HG03097 (cell line): ENCODE data around the gene TMEM273.

ENCODE experiments used
- ATAC-seq: cut with Tn5 transposase; IDR thresholded peaks from one replicate; pipeline ENCODE4 v1.9.1; 2021; ENCODE audit not compliant: unreplicated experiment, low FRiP score

TMEM273 gene

GRCh38 chr10:49177391-49178355 lies 10.5 kb downstream of the TMEM273 start:
- peak; percentile 71 for ATAC-seq

DNA sequence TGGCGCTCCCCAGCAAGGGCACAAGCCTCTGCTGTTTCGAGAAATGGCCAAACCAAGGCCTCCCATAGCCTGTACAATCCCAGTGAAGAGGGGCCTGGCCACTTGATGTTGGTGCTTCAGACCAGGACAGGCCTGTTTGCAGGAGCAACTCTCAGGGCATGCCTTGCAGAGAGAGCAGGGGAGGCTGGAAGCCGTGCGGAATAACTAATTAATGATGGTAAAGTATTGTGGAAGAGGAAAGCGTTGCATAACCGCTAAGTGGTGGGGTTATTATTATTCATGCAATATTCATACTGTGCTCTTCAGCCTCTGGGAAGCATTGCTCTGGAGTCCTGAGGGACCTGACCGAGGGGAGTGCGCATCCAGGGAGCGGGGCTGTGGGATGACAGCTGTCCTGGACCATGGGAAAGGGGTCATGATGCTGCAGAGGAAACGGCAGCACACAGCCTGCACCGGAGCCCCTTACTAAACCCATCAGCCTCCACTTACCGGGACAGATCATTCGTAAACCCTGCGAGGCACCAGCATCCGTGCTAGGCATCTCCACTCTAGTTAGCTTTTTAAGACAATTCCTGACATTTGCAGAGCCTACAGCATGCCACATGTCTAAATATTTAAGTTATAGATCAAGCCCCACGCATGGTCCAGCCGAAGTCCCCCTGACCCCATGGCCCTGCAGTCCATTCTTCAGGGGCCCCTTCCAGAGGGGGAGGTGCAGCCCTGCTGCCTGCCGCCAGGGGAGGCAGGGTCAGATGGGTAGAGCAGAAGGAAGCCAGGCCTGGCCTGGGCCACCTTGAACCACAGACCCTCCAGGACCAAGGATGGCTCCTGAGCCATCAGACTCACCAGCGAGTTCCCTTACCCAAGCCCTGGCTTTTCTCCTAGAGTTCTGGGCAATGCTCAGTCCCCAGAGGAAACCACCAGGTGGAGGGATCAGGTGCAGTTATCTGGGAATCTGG lies 11.6 kb downstream of the TMEM273 start:
- ATAC-seq, result peak; percentile 2

DNA sequence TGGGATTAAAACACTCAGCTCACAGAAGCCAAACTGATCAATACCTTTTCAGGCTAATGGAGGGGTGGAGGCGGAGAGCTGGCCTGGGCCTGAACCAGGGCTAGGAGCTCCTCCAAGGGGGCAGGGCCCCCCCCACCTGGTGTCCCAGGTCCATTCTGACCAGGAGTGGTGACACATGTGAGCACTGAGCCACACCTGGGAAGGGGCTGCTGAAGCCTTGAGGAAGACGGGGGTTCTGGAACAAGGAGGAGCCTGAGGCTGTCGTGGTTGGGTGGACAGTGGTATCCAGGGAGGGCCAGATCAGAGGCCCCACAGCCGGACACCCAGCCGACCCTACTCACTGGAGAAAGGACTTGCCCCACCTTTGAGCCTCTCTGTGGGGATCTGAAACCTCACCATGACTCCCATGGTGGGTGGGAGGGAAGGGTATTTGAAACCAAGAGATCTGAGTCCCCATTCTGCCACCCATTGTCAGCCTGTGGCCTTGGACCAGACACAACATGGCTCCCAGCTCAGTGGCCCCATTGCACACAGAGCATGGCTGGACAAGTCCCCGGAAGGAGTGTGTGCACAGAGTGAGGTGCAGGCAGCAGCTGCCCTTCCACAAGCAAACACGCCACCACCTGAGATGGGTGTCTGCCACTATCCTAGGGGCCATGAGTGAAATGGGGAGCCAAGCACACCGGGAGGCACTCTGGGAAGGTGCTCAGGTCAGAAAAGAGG lies 12.4 kb downstream of the TMEM273 start:
- ATAC-seq, result no peak

DNA sequence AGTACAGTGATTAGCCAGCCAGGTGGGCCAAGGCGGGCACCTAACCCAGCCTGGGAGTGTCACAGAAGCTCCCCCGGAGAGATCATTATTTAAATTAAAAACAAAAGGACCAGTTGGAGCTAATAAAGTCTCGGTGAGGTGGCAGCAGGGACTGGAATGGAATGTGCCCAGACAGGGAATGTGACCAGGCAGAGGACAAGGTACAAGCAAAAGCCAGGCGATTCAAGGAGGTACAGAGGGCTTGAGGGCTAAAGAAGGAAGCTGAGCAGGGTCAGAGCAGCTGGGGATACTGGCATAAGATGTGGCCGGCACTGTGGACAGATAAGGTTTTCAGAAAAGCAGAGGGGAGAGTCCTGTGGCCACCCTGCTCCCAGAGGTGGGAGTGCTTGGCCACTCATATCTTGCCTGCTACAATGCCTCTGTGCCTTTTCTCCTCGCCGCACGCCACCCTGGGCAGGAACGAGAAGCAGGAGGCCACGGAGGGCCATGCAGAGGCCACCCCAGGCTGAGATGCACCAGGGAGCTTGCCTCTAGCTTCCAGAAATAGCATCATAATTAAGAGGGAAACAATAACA lies 13.2 kb downstream of the TMEM273 start:
- no peak for ATAC-seq

DNA sequence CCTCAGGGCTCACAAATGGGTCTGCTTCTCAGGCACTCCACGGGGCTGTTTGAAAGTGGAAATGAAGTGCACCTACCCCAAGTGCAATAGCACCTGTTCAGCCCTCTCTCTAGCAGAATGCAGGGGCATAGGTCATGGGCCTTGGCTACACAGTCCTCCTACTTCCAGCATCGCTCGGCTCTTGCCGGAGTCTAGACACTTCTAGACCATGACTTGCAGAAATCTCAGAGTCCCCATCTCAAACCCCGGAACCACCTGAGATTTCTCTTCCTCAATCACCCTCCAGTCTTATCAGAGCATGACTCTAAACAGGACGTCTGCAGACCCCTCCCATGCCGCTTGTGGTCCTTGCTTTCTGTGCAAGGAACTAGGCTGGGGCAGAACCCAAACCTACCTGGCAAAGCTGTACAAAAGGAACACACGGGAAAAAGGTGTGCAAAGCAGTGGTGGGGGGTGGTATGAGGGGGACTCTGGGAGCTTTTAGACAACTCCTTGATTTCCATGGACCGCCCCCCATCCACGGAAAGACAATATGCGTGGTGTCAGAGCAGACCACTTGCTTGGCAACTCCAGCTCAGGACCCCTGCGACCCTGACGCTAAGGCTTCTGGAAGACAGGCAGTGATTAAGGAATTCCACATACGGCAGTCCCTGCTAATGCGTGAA lies 13.8 kb downstream of the TMEM273 start:
- ATAC-seq, result no peak

GRCh38 chr10:49173853-49174252 lies 14.3 kb downstream of the TMEM273 start:
- ATAC-seq, result no peak

GRCh38 chr10:49173201-49173772 lies 14.9 kb downstream of the TMEM273 start:
- ATAC-seq, result no peak

DNA sequence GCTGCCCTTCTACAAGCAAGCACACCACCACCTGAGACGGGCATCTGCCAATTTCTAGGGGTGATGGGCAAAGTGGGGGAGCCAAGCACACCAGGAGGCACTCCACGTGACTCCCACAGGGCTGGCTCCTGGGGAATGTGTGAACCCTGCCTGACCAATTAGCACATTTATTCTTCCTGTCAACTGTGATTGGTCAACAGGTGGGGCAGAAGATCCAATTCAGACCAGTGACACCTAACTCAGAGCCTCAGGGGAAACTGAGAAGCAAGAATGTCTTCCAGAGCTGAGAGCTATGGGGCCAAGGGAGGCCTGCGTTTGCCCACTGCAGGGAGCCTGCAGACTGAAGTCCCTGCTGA lies 15.4 kb downstream of the TMEM273 start:
- ATAC-seq, result no peak

DNA sequence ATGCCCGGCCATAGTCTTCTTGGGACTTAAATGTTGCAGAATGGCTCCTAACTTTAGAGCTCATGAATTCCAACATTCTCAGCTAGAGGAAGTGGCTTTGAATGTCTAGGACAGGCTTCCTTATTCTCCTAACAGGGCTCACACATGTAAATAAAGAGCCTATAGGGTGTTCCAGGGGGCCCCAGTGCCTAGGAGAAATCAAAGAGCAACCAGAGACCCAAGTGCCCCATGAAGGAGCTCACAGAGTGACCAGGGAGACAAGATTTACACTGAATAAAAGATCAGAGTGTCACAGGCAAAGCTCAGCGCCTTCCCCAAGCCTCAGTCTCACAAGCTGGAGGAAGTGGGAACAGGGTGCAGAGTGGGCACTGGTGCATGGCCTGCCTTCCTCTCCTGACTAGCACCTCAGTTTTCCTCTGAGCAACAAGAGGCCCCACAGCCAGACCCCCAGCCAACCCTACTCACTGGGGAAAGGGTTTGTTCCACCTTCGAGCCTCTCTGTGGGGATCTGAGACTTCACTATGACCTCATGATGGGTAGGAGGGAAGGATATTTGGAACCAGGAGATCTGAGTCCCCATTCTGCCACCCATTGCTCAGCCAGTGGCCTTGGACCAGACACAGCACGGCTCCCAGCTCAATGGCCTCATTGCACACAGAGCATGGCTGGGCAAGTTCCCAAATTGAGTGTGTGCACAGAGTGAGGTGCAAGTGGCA lies 16.0 kb downstream of the TMEM273 start:
- ATAC-seq, result no peak

DNA sequence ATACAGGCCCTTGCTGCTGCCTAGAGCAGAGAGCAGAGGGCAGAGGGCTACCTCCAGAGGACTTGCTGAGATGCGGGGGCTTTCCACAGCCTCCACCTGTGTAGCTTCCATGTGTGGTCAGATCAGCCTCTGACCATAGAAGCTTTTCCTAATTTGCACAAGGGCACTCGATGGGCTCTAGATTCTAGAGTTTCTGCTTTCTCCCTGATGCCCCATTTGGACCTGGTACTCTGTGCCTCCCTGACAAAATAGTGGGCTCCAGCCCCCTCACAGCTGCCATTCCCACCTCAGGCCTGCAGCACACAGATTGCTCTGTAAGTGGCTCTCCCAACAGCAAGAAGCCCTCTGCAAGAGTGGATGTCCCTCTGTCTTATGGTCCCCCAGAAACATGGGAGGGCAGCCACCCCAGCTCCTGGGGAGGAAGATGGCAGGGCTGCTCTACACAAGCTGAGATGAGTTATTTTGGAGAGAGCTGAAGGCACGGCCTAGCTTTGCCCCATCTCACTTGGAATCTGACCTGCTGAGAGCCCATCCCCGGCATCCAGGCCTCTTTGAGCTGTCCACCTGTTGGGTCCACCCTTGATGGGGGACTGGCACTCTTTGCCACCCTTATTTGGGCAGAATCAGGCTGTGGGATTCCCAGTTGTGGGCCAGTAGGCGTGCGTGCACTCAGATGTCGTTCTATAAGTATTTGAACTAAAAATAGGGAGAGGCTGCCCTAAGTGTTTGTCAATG lies 16.7 kb downstream of the TMEM273 start:
- no peak for ATAC-seq

DNA sequence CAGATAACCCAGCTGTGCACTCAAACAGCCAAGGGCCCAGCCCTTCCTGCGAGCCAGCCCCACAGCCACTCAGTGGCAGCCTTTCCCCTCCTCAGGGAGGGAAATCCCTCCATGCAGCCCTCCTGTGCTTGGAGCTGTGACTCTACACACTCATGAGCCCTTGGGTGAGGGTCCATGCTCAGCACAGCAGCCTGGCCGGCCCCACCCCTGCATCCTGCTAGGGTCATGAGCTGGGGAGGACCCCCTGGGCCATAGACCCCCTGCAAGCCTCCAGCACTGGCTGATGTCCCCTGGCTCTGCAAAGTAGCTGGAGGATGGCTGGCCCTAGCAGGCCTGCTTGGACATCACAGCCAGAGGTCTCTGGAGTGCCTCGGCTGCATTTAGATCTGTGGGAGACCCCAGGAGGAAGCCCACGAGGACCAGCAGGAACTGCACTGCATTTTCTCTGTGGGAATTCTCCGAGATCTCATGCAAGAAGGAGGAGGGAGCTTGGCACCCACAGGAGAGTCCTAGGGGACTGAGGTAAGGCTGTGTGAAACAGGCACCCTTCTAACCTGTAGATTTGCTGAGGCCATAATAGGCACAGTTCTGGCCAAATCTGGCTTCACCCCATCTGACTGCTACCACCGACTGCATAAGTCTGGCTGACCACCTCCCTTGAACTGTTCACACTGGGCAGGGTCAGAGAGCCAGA lies 17.4 kb downstream of the TMEM273 start:
- no peak for ATAC-seq

DNA sequence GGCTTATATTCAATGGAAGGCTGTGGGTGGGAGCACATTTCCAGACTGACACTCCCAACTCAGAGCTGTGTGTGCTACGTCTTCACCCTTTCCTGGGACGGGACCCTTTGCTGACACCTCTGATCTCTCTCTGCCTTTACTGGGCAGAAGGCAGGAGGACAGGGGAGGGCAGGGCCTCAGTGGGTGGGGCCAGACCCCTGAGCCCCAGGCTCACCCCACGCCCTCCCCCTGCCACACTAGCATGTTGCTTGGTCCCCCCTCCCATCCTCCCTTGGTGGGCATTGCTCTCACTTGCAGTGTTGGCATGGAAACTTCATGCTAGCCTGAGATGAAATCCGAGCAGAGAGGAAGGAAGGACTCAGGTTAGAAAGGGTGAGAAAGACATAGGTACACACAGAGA lies 18.4 kb downstream of the TMEM273 start:
- ATAC-seq, result no peak

DNA sequence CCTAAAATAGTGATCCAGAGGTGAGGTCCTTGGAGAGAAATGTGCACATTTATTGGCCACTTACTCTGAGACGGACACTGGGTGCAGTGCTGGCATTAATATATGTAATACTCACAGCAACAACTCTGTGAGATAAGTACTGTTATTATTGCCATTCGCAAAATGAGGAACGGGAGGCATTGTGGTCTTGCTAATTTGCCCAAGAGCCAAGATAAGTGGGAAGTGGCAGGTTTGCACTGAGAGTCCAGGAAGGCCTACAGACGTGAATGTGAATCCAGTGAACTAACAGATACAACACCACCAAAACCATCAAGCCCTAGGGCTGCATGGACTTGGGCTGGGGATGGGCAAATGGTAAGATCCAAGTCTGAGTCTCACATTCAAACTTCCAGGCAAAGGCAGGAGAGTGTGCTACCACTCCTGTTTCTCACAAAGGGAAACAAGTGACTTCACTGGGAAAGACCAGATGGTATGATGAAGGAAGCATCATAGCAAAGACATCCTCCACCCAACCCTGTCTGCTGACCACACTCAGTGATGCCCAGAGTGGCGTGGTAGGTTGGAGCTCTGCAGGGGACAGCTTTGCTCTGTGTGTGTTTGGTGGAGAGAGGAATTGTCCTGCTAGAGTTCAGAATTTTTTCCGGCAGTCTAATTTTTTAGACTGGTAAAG lies 19.2 kb downstream of the TMEM273 start:
- ATAC-seq, result no peak

DNA sequence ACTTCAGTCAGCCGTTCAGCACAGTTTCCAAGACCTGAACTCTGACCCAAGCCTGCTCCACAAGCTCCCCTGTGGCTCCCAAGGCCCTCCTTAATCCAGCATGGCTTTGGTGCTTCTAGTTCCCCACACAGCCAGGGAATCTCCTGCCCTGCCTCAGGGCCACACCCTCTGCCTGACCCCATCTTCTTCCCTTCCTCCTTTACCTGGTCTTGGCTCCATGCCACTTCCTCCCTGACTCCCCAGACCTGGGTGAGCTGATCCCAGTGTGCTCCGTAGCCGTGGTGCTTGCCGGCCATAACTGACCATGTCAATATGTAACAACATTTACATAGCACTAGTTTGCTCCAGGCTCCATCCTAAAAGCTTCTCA lies 20.0 kb downstream of the TMEM273 start:
- no peak for ATAC-seq

- ATAC-seq, result no peak
These were observed 20.6 kb downstream of the TMEM273 start for GRCh38 chr10:49167425-49168170.
